BLaER1 (cell line): Measurements from ENCODE around the gene SYF2.
A peak's percentile ranks its signal among the peaks of the same experiment; 100 is the strongest.
"Not testable (repeated sequence)": the region's sequence is repeated elsewhere in the genome, so short reads cannot be mapped to it uniquely, and the experiment has no call there.

ENCODE experiments used
- H3K27ac ChIP-seq: shearing (Covaris generic); formaldehyde crosslinking; 2 replicates; pipeline ENCODE4 v1.8.1; 2022
- H3K27me3 ChIP-seq: shearing (Covaris generic); formaldehyde crosslinking; 2 replicates; pipeline ENCODE4 v1.8.1; 2022
- H3K36me3 ChIP-seq: shearing (Covaris generic); formaldehyde crosslinking; 2 replicates; pipeline ENCODE4 v1.8.1; 2022
- H3K4me1 ChIP-seq: shearing (Covaris generic); formaldehyde crosslinking; 2 replicates; pipeline ENCODE4 v1.8.1; 2022
- H3K4me2 ChIP-seq: shearing (Covaris generic); formaldehyde crosslinking; 2 replicates; pipeline ENCODE4 v1.8.1; 2022
- H3K4me3 ChIP-seq: shearing (Covaris generic); formaldehyde crosslinking; 2 replicates; pipeline ENCODE4 v1.8.1; 2022
- H3K9ac ChIP-seq: shearing (Covaris generic); formaldehyde crosslinking; 2 replicates; pipeline ENCODE4 v1.8.1; 2022
- H3K9me3 ChIP-seq: shearing (Covaris generic); formaldehyde crosslinking; 2 replicates; pipeline ENCODE4 v1.8.1; 2022
- H4K20me1 ChIP-seq: shearing (Covaris generic); formaldehyde crosslinking; 2 replicates; pipeline ENCODE4 v1.8.1; 2022
- Cebpa-rat ChIP-seq: shearing (Covaris generic); IDR thresholded peaks from 2 replicates; pipeline ENCODE4 v1.8.1; 2022

The SYF2 gene

GRCh38 chr1:25232027-25232865 lies at the start of gene SYF2:
Gene SYF2 (minus strand): TSS chr1:25232502. CDS start chr1:25232467, 35 bp downstream.
- peak within 1 kb of the TSS; percentile 88 for H3K27ac ChIP-seq
- H3K4me1 ChIP-seq: peaks cover 55% of the 10 kb centered on the region
- H3K4me2 ChIP-seq: peak within 1 kb of the TSS; percentile 95
- H3K4me3 ChIP-seq: peak within 1 kb of the TSS; percentile 97
- H3K9me3 ChIP-seq: no peaks in the 10 kb centered on the region
- H4K20me1 ChIP-seq: peaks cover 23% of the 10 kb centered on the region
- TF ChIP-seq Cebpa-rat: no peak
- no peaks in the 10 kb centered on the region for H3K27me3 ChIP-seq
- H3K9ac ChIP-seq: peak within 1 kb of the TSS; percentile 91
- H3K36me3 ChIP-seq: peaks cover 44% of the 10 kb centered on the region

GRCh38 chr1:25279693-25280111 lies 47.4 kb upstream of the SYF2 start:
- H3K36me3 ChIP-seq, H3K27ac ChIP-seq, H3K9me3 ChIP-seq, H3K9ac ChIP-seq, H3K27me3 ChIP-seq, H4K20me1 ChIP-seq, H3K4me2 ChIP-seq, H3K4me3 ChIP-seq: not testable (repeated sequence)
- peaks cover 13% of the 10 kb centered on the region; the same call in 1 of the 2 replicates for H3K4me1 ChIP-seq

GRCh38 chr1:25278790-25279189 lies 46.5 kb upstream of the SYF2 start:
- H3K4me3 ChIP-seq, H3K36me3 ChIP-seq, H3K9ac ChIP-seq, H3K27ac ChIP-seq, H3K9me3 ChIP-seq, H3K27me3 ChIP-seq, H4K20me1 ChIP-seq, H3K4me2 ChIP-seq: not testable (repeated sequence)
- peaks cover 13% of the 10 kb centered on the region; the same call in 1 of the 2 replicates for H3K4me1 ChIP-seq

GRCh38 chr1:25278358-25278757 lies 46.1 kb upstream of the SYF2 start:
- H3K4me2 ChIP-seq, H4K20me1 ChIP-seq, H3K9me3 ChIP-seq, H3K27me3 ChIP-seq, H3K4me3 ChIP-seq, H3K9ac ChIP-seq, H3K27ac ChIP-seq, H3K36me3 ChIP-seq: not testable (repeated sequence)
- H3K4me1 ChIP-seq: peaks cover 13% of the 10 kb centered on the region; the same call in 1 of the 2 replicates

GRCh38 chr1:25277295-25277694 lies 45.0 kb upstream of the SYF2 start:
- not testable (repeated sequence) for H4K20me1 ChIP-seq, H3K9ac ChIP-seq, H3K4me2 ChIP-seq, H3K36me3 ChIP-seq, H3K9me3 ChIP-seq, H3K27me3 ChIP-seq, H3K4me3 ChIP-seq, H3K27ac ChIP-seq
- peaks cover 13% of the 10 kb centered on the region; the same call in 1 of the 2 replicates for H3K4me1 ChIP-seq

- not testable (repeated sequence) for H3K4me1 ChIP-seq, H3K27ac ChIP-seq, H3K9me3 ChIP-seq, H3K27me3 ChIP-seq, H4K20me1 ChIP-seq, H3K36me3 ChIP-seq, H3K9ac ChIP-seq, H3K4me3 ChIP-seq, H3K4me2 ChIP-seq
Observed at GRCh38 chr1:25275648-25276047, 43.3 kb upstream of the SYF2 start.

- H3K9ac ChIP-seq, H3K4me1 ChIP-seq, H3K27ac ChIP-seq, H3K36me3 ChIP-seq, H3K4me2 ChIP-seq, H3K4me3 ChIP-seq, H3K9me3 ChIP-seq, H4K20me1 ChIP-seq, H3K27me3 ChIP-seq: not testable (repeated sequence)
Observed at GRCh38 chr1:25272238-25272637, 39.9 kb upstream of the SYF2 start, which contains the start of gene RHD. Gene RHD (plus strand): TSS chr1:25272509. CDS start chr1:25272548, 39 bp downstream.

- H3K4me1 ChIP-seq, H3K9me3 ChIP-seq, H3K27me3 ChIP-seq, H3K27ac ChIP-seq, H4K20me1 ChIP-seq, H3K36me3 ChIP-seq, H3K9ac ChIP-seq: not testable (repeated sequence)
- Histone ChIP-seq H3K4me3 (peak overlapping the region; percentile 67; the same call in 1 of the 2 replicates), H3K4me2 (peak overlapping the region; percentile 51)
Observed at GRCh38 chr1:25268143-25268760, 36.0 kb upstream of the SYF2 start.

GRCh38 chr1:25267288-25268142 lies 35.2 kb upstream of the SYF2 start:
- not testable (repeated sequence) for H3K36me3 ChIP-seq, H3K9me3 ChIP-seq, H3K27me3 ChIP-seq, H3K9ac ChIP-seq, H3K27ac ChIP-seq, H3K4me1 ChIP-seq, H4K20me1 ChIP-seq
- peak overlapping the region; percentile 67 for H3K4me3 ChIP-seq
- peak overlapping the region; percentile 51 for H3K4me2 ChIP-seq

GRCh38 chr1:25266554-25267287 lies 34.4 kb upstream of the SYF2 start:
- not testable (repeated sequence) for H3K4me1 ChIP-seq, H3K9ac ChIP-seq, H3K27me3 ChIP-seq, H3K9me3 ChIP-seq, H3K27ac ChIP-seq, H4K20me1 ChIP-seq
- peak overlapping the region; percentile 67 for H3K4me3 ChIP-seq
- H3K36me3 ChIP-seq: peaks cover 10% of the 10 kb centered on the region
- H3K4me2 ChIP-seq: peak overlapping the region; percentile 62

GRCh38 chr1:25260336-25260735 lies 28.0 kb upstream of the SYF2 start:
- not testable (repeated sequence) for H3K27ac ChIP-seq, H3K9ac ChIP-seq
- H3K4me2 ChIP-seq: peak overlapping the region; percentile 40; the same call in 1 of the 2 replicates

GRCh38 chr1:25259813-25260212 lies 27.5 kb upstream of the SYF2 start:
- not testable (repeated sequence) for H3K9ac ChIP-seq, H3K27ac ChIP-seq, H3K9me3 ChIP-seq, H3K4me2 ChIP-seq, H3K27me3 ChIP-seq, H3K4me3 ChIP-seq
- Histone ChIP-seq H4K20me1 (peaks cover 15% of the 10 kb centered on the region), H3K36me3 (peaks cover 10% of the 10 kb centered on the region), H3K4me1 (peaks cover 16% of the 10 kb centered on the region)

More at GRCh38 chr1:25260336-25260735, 28.0 kb upstream of the SYF2 start:
- not testable (repeated sequence) for H3K27me3 ChIP-seq, H3K9me3 ChIP-seq, H3K4me3 ChIP-seq
- peaks cover 15% of the 10 kb centered on the region for H4K20me1 ChIP-seq
- peaks cover 16% of the 10 kb centered on the region for H3K4me1 ChIP-seq
- peaks cover 10% of the 10 kb centered on the region for H3K36me3 ChIP-seq
